Right lobe of liver (tissue), 6 donors: ENCODE results near the gene ARHGEF11. TPM values are rescaled to one million over a fixed set of nuclear protein-coding genes. Genes with fewer than 3 reads are reported as not detected.

Experiments used
- ATAC-seq, 4 donors: fragments of 200-7000 bp; cut with Tn5 transposase; one replicate each; pipeline ENCODE4 v1.9.1; 2020; ENCODE audit warnings: mild to moderate bottlenecking in 4 of 4, moderate library complexity in 4 of 4
- DNase-seq, 3 donors: peaks; one replicate each; pipeline ENCODE4 v3.0.0-alpha.2; 2020
- H3K27ac ChIP-seq, 3 donors: fragments of 200-600 bp; one replicate each; pipeline ENCODE4 v1.8.0; 2022
- H3K27me3 ChIP-seq, 2 donors: fragments of 200-600 bp; one replicate each; pipeline ENCODE4 v1.8.0; 2022
- H3K36me3 ChIP-seq, 4 donors: fragments of 200-600 bp; sonication (generic) in 1 of 4; one replicate each; pipeline versions ENCODE4 v1.5.1 to v1.8.0; 2017 to 2022; ENCODE audit warnings: control low read depth in 1 of 4
- H3K4me1 ChIP-seq, 4 donors: fragments of 200-600 bp; sonication (generic) in 1 of 4; one replicate each; pipeline versions ENCODE4 v1.5.1 to v1.8.0; 2017 to 2022; ENCODE audit warnings: control low read depth in 1 of 4
- H3K4me3 ChIP-seq, 3 donors: fragments of 200-600 bp; one replicate each; pipeline ENCODE4 v1.8.0; 2022
- H3K9me3 ChIP-seq, 4 donors: fragments of 200-600 bp; sonication (generic) in 1 of 4; one replicate each; pipeline versions ENCODE4 v1.5.1 to v1.8.0; 2017 to 2022; ENCODE audit warnings: control low read depth in 1 of 4
- POLR2A ChIP-seq: fragments of 450-650 bp; IDR thresholded peaks from one replicate; pipeline ENCODE4 v1.6.1; 2017; ENCODE audit warnings: antibody characterized with exemption, mild to moderate bottlenecking
- WGBS: methylation state at CpG from one replicate; pipeline ENCODE4 v1.1.6; 2018; ENCODE audit warnings: low coverage, low lambda C conversion rate; ENCODE audit not compliant: insufficient coverage; ENCODE audit errors: missing lambda C conversion rate; 5-methylcytosine and 5-hydroxymethylcytosine counted together
- intact Hi-C, 2 donors: fragments of 100-400 bp; cut with DNase I; formaldehyde crosslinking; loops; one replicate each; pipeline versions ENCODE4 v1.11.2 to v1.14.1; 2022
- total RNA-seq, 6 experiments: library from RNA; depleted of rRNA in 2 of 6; stranded (reverse); fragments of >200 nt in 2 of 6; fragmentation: NEBNext Ultra II Directional in 3 of 6; extraction: Animal tissue kit (Norgen Biotek cat#: 25700) in 3 of 6; gene quantifications; one replicate each; pipeline versions ENCODE4 v1.1.0 to v1.2.4, GENCODE V29; 2016 to 2023
- TF ChIP-seq, protein P1 (sequence below), 4 donors: fragments of 200-600 bp in 3 of 4; fragments of 450-650 bp in 1 of 4; IDR thresholded peaks; one replicate each; pipeline versions ENCODE4 v1.5.1 to v1.8.0; 2016 to 2022; ENCODE audit warnings: antibody characterized with exemption in 4 of 4, mild to moderate bottlenecking in 2 of 4
- donor health status: DM: no; HTN: yes; CAD: no.
- donor health status: DM: no; HTN: no; CAD: no.
- donor health status: DM: no; HTN: no; CAD: no.
- donor health status: DM: no; HTN: yes; CAD: no.
- donor health status: DM: no; HTN: yes; CAD: no.

The ARHGEF11 gene
- total RNA-seq, 6 experiments from 2014 or later = 10.5 to 18.7 (median 12.8) TPM

GRCh38 chr1:157050836-157051235, 5.3 kb upstream of the ARHGEF11 start:
- ATAC-seq (no peak), DNase-seq (no peak)
- H3K36me3 ChIP-seq = no peaks in the 10 kb centered on the region
- no peak overlapping the region for H3K4me3 ChIP-seq
- intact Hi-C loops = no loop called here
- peaks cover 0 to 10% (median 0%) of the 10 kb centered on the region in 4 donors for H3K9me3 ChIP-seq
- TF ChIP-seq, protein P1, sequence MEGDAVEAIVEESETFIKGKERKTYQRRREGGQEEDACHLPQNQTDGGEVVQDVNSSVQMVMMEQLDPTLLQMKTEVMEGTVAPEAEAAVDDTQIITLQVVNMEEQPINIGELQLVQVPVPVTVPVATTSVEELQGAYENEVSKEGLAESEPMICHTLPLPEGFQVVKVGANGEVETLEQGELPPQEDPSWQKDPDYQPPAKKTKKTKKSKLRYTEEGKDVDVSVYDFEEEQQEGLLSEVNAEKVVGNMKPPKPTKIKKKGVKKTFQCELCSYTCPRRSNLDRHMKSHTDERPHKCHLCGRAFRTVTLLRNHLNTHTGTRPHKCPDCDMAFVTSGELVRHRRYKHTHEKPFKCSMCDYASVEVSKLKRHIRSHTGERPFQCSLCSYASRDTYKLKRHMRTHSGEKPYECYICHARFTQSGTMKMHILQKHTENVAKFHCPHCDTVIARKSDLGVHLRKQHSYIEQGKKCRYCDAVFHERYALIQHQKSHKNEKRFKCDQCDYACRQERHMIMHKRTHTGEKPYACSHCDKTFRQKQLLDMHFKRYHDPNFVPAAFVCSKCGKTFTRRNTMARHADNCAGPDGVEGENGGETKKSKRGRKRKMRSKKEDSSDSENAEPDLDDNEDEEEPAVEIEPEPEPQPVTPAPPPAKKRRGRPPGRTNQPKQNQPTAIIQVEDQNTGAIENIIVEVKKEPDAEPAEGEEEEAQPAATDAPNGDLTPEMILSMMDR (IDR thresholded peaks at IDR 0.05) = no peak
- TF ChIP-seq POLR2A = no peak
- WGBS = 69% methylated on average over 1 of the region's 2 CpGs
- H3K27ac ChIP-seq = no peak overlapping the region
- no peaks in the 10 kb centered on the region for H3K27me3 ChIP-seq
- no peaks in the 10 kb centered on the region for H3K4me1 ChIP-seq

- H3K4me3 ChIP-seq = no peak overlapping the region
- intact Hi-C loops = no loop called here
- H3K9me3 ChIP-seq = peaks cover 0 to 5% (median 0%) of the 10 kb centered on the region in 4 donors
- TF ChIP-seq, protein P1 (IDR thresholded peaks at IDR 0.05) = no peak
- no peak for TF ChIP-seq POLR2A
- no peaks in the 10 kb centered on the region for H3K36me3 ChIP-seq
- peaks cover 0 to 22% (median 10%) of the 10 kb centered on the region in 4 donors for H3K4me1 ChIP-seq
- H3K27me3 ChIP-seq = no peaks in the 10 kb centered on the region
- no peak for ATAC-seq
- H3K27ac ChIP-seq = no peak overlapping the region
- DNase-seq = no peak
- WGBS = 47% methylated on average over 2 of the region's 2 CpGs
These were observed 1.5 kb upstream of the ARHGEF11 start for GRCh38 chr1:157047062-157047410.

GRCh38 chr1:157044326-157044725, 1.2 kb downstream of the ARHGEF11 start:
- Histone ChIP-seq H3K27me3 (no peaks in the 10 kb centered on the region), H3K4me3 (peak overlapping the region; percentile 56 to 70 (median 68)), H3K4me1 (peaks cover 0 to 36% (median 10%) of the 10 kb centered on the region in 4 donors), H3K36me3 (no peaks in the 10 kb centered on the region), H3K27ac (no peak overlapping the region), H3K9me3 (no peaks in the 10 kb centered on the region)
- WGBS = 40% methylated on average over 6 of the region's 6 CpGs
- TF ChIP-seq, protein P1 (IDR thresholded peaks at IDR 0.05) = no peak
- no peak for TF ChIP-seq POLR2A
- ATAC-seq = no peak
- intact Hi-C loops = no loop called here
- DNase-seq = no peak

DNA sequence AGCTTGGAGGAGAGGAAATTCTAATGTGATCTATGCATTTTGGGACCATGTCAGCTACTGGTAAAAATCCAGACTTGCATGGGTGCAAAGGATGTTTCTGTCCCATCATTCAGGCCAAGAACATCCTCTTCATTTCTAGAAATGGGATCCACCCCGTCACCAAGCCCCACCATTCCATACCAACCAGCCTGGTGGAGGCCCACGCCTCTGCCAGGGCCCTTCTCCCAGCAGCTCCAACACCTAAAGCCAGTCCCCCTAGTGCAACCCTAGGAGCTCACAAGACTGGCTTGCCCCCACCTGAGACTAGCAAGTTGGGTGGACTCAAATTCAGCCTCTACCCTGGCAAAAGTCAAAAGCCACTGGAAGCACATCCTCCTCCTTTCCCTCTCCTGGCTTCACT, 1.9 kb downstream of the ARHGEF11 start:
- no peaks in the 10 kb centered on the region for H3K36me3 ChIP-seq
- no peak for ATAC-seq
- H3K27ac ChIP-seq = no peak overlapping the region
- no peaks in the 10 kb centered on the region for H3K27me3 ChIP-seq
- TF ChIP-seq, protein P1 (IDR thresholded peaks at IDR 0.05) = no peak
- no peak overlapping the region for H3K4me3 ChIP-seq
- no peaks in the 10 kb centered on the region for H3K9me3 ChIP-seq
- DNase-seq = no peak
- WGBS = 93% methylated on average over 2 of the region's 2 CpGs
- peaks cover 0 to 41% (median 10%) of the 10 kb centered on the region in 4 donors for H3K4me1 ChIP-seq
- intact Hi-C loops = no loop called here

- H3K9me3 ChIP-seq = no peaks in the 10 kb centered on the region
- no peak overlapping the region for H3K4me3 ChIP-seq
- ATAC-seq (no peak), DNase-seq (no peak)
- no peaks in the 10 kb centered on the region for H3K36me3 ChIP-seq
- no peak overlapping the region for H3K27ac ChIP-seq
- no peaks in the 10 kb centered on the region for H3K27me3 ChIP-seq
- TF ChIP-seq, protein P1 (IDR thresholded peaks at IDR 0.05) = no peak
- no peak for TF ChIP-seq POLR2A
- intact Hi-C loops = no loop called here
- H3K4me1 ChIP-seq = peaks cover 0 to 41% (median 10%) of the 10 kb centered on the region in 4 donors
- 42% methylated on average over 2 of the region's 2 CpGs for WGBS
These were observed 2.7 kb downstream of the ARHGEF11 start for GRCh38 chr1:157042846-157043245.
